ENCODE measurements around the gene PARD3B.

PARD3B gene

GRCh38 chr2:204880928-204881327, 335.7 kb downstream of the PARD3B start:
- no peak for DNase-seq (ENCODE audit: low read depth in 1 of 2, low spot score in 1 of 2)

GRCh38 chr2:204881655-204882054, 336.4 kb downstream of the PARD3B start:
- no peak for DNase-seq (ENCODE audit: low read depth in 1 of 2, low spot score in 1 of 2)

- no peak for DNase-seq (ENCODE audit: low read depth in 1 of 2, low spot score in 1 of 2)
Observed at GRCh38 chr2:204885747-204886146, 340.5 kb downstream of the PARD3B start.

- no peak for DNase-seq (ENCODE audit: low read depth in 1 of 2, low spot score in 1 of 2)
Observed at GRCh38 chr2:204886713-204887112, 341.4 kb downstream of the PARD3B start.

GRCh38 chr2:204888222-204888621, 342.9 kb downstream of the PARD3B start:
- DNase-seq (ENCODE audit: low read depth in 1 of 2, low spot score in 1 of 2), result no peak

GRCh38 chr2:204890680-204891079, 345.4 kb downstream of the PARD3B start:
- no peak for DNase-seq (ENCODE audit: low read depth in 1 of 2, low spot score in 1 of 2)

GRCh38 chr2:204891739-204892138, 346.5 kb downstream of the PARD3B start:
- no peak for DNase-seq (ENCODE audit: low read depth in 1 of 2, low spot score in 1 of 2)

- DNase-seq (ENCODE audit: low read depth in 1 of 2, low spot score in 1 of 2), result no peak
Observed at GRCh38 chr2:204892506-204893255, 347.4 kb downstream of the PARD3B start.

- no peak for DNase-seq (ENCODE audit: low read depth in 1 of 2, low spot score in 1 of 2)
Observed at GRCh38 chr2:204896146-204896545, 350.9 kb downstream of the PARD3B start.

- DNase-seq (ENCODE audit: low read depth in 1 of 2, low spot score in 1 of 2), result no peak
Observed at GRCh38 chr2:204897561-204897960, 352.3 kb downstream of the PARD3B start.

- no peak for DNase-seq (ENCODE audit: low read depth in 1 of 2, low spot score in 1 of 2)
Observed at GRCh38 chr2:204898928-204899640, 353.8 kb downstream of the PARD3B start.

GRCh38 chr2:204899983-204900382, 354.7 kb downstream of the PARD3B start:
- no peak for DNase-seq (ENCODE audit: low read depth in 1 of 2, low spot score in 1 of 2)

GRCh38 chr2:204900487-204900886, 355.2 kb downstream of the PARD3B start:
- no peak for DNase-seq (ENCODE audit: low read depth in 1 of 2, low spot score in 1 of 2)

GRCh38 chr2:204900910-204901309, 355.6 kb downstream of the PARD3B start:
- no peak for DNase-seq (ENCODE audit: low read depth in 1 of 2, low spot score in 1 of 2)

- DNase-seq (ENCODE audit: low read depth in 1 of 2, low spot score in 1 of 2), result no peak
Observed at GRCh38 chr2:204901591-204901990, 356.3 kb downstream of the PARD3B start.

GRCh38 chr2:204909791-204910190, 364.5 kb downstream of the PARD3B start:
- no peak for DNase-seq (ENCODE audit: low read depth in 1 of 2, low spot score in 1 of 2)

GRCh38 chr2:204913312-204913711, 368.0 kb downstream of the PARD3B start:
- no peak for DNase-seq (ENCODE audit: low read depth in 1 of 2, low spot score in 1 of 2)

- no peak for DNase-seq (ENCODE audit: low read depth in 1 of 2, low spot score in 1 of 2)
Observed at GRCh38 chr2:204913854-204914464, 368.7 kb downstream of the PARD3B start.

- DNase-seq (ENCODE audit: low read depth in 1 of 2, low spot score in 1 of 2), result no peak
Observed at GRCh38 chr2:204914708-204915107, 369.4 kb downstream of the PARD3B start.

GRCh38 chr2:204917089-204917701, 371.9 kb downstream of the PARD3B start:
- no peak for DNase-seq (ENCODE audit: low read depth in 1 of 2, low spot score in 1 of 2)

GRCh38 chr2:204920776-204921175, 375.5 kb downstream of the PARD3B start:
- no peak for DNase-seq (ENCODE audit: low read depth in 1 of 2, low spot score in 1 of 2)

GRCh38 chr2:204923957-204924356, 378.7 kb downstream of the PARD3B start:
- no peak for DNase-seq (ENCODE audit: low read depth in 1 of 2, low spot score in 1 of 2)

Measured in stimulated activated CD4-positive, alpha-beta T cell treated with anti-CD3 and anti-CD28 coated beads, Interleukin-15, amount 100 ng/mL, for 1 hour (primary cell).